Glomerular visceral epithelial cell (primary cell): ENCODE measurements around the gene NCF4.

Experiments
- DNase-seq: peaks from one replicate; pipeline ENCODE4 v3.0.0-alpha.2; 2016; ENCODE audit errors: extremely low spot score

The NCF4 gene

GRCh38 chr22:36894266-36894665 is 33.5 kb downstream of the NCF4 start:
- no peak for DNase-seq

DNA sequence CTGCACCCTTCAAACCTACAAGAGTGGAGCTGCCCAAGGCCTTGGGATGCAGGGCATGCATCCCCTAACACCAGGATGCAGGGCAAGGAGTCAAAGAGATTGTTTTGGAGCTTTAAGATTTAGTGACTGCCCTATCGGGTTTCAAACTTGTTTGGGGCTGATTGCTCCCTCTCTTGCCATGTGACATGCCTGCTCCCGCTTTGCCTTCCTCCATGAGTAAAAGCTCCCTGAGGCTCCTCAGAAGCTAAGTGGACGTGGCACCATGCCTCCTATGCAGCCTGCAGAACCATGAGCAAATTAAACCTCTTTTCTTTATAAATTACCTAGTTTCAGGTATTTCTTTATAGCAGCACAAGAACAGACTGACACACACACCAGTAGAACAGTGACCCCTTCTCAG is 36.8 kb downstream of the NCF4 start:
- no peak for DNase-seq

GRCh38 chr22:36898690-36899089 is 37.9 kb downstream of the NCF4 start:
- DNase-seq: no peak

DNA sequence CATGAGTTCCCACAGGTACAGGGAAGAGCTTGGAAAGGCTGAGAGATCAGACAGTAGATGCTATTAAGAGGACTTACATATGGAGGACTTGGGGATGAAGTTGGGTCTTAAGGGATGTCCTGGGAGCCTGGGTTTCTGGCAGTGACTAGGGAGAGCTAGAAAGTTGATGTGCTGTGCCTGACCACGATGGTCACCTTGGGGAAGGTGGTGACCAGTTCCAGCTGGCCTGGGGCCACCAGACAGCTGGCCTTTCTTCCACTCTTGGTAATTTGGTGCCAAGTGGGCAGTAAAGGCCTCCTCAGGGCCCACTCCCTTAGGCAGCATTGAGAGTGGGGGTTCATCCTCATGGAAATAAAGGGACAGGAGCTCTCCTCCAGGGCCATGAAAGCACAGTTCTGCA is 38.7 kb downstream of the NCF4 start:
- no peak for DNase-seq

- no peak for DNase-seq
Measured at GRCh38 chr22:36900225-36900624, 39.4 kb downstream of the NCF4 start.

DNA sequence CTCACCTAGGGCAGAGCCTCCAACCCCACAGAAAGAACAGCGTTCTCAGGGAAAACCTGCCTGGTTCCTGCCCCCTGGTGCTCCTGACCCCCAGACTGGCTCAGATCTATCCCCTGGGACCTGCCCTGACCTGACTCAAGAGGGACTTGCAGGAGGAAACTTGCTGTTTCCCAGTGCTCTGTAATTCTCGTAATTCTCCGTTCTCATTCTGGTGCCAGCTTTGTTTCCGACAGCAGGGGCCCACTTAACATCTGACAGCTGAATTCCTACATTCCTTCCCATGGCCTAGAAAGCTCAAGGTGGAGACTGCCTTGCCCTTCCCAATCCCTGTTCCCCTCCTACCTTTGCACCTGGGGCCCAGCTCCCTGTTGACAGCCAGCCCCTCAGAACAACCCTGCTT is 40.1 kb downstream of the NCF4 start:
- no peak for DNase-seq

DNA sequence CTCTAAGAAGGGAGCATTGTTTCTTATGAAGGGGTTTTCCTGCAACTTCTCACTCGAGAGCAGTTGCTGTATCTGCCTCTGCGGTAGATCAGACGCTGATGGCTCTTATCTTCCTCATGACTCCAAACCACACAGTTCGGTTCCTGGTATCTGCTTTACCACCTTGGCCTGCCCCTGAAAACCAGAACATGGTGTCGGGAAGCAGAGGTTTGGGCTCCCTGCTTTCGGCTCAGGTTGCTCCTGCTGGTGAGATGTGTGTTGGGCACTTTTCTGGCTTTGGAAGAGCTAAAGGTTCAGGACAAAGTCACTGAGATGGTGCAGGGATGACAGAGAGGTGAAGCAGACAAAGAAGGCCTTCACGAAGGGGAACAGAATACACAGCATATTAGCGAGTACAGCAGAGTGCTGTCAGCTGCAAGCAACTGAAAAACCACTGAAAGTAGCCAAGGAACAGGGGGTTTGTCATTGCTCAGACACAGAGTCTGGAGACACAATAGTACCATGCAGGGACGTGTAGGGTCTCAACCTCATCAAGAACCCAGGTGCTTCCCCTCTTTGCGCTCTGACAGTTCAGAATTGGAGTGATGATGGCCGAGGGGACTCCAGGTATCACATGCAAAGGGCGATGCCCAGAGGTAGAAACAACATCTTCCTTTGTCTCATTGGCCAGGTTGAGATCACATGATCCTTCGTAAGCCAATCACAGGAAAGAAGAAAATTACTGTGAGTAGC is 40.8 kb downstream of the NCF4 start:
- DNase-seq: no peak

DNA sequence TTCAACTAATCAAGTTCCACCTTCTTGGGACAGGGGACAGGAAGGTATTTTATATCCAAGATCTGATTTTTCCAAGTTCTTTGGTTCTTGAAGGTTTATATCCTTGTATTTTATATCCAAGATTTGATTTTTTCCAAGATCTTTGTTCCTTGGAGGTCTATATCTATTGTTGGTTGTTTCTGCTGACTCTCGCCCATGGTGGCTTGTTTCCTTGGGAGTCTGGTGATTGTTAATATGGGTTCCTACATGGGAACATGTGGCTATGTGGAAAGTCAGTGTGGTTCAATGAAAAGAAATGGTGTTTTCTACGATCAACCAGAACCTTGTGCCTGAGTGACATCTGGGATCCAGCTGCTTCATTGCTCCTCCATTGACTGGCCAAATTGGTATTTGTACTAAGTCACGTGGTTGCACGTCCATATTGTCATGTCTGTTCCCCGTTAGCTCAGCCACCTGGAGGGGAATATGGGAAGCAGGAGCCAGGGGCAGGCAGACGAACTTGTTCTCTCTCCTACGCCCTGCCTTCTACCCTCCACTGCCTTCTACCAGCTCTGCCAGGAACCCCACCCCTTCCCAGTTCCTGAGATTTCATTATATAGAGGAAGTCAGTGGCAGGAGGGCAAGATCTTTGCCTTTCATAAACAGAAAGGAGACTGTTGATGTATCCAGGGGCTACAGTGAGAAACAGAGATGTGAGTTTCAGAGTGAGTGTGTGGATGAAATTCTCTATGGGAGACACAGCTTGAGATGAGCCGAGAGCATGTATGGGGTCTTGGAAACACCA is 41.5 kb downstream of the NCF4 start:
- no peak for DNase-seq

- DNase-seq: no peak
Measured at GRCh38 chr22:36904260-36904880, 43.6 kb downstream of the NCF4 start.

- DNase-seq: no peak
Measured at GRCh38 chr22:36907253-36908195, 46.7 kb downstream of the NCF4 start.

DNA sequence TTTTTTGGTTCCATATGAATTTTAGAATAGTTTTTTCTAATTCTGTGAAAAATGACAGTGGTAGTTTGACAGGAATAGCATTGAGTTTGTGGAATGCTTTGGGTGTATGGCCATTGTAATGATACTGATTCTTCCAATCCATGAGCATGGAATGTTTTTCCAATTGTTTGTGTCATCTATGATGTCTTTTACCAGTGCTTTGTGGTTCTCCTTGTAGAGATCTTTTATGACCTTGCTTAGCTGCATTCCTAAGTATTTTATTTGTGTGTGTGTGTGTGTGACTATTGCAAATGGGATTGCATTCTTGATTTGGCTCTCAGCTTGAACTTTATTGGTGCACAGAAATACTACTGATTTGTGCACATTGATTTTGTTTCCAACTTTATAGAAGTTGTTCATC is 49.7 kb downstream of the NCF4 start:
- DNase-seq: no peak

- DNase-seq: no peak
Measured at GRCh38 chr22:36911887-36912661, 51.3 kb downstream of the NCF4 start.

DNA sequence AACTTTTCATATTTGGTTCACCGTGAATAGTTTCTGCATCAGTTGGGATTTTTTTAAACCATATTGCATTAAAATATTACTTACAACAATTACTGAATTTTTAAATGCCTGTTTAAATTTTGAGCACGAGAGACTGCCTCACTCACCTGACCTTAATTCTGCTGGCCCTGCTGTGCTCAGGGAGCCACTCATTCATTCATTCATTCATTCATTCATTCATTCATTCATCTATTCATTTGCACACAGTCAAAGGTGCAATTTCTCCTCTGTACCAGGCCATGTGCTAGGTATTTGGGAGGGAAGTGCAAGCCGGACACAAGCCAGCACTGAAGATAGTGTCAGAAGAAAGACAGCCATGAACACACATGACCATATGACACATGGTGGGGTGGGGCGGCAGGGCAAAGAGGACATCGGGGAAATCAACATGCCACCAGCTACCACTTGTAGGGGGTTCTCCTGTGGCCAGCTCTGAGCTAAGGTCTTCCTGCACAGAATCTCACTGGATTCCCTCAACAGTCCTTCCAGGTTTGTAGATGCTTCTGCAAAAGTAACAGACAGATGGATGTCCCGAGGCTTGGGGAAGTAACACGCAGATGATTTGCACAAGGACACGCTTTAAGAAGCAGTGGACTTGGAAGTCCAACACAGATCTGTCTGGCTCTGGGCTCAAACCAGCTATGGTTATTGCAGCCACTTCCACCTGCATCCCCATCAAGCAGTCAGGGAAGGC is 52.1 kb downstream of the NCF4 start:
- DNase-seq: no peak

DNA sequence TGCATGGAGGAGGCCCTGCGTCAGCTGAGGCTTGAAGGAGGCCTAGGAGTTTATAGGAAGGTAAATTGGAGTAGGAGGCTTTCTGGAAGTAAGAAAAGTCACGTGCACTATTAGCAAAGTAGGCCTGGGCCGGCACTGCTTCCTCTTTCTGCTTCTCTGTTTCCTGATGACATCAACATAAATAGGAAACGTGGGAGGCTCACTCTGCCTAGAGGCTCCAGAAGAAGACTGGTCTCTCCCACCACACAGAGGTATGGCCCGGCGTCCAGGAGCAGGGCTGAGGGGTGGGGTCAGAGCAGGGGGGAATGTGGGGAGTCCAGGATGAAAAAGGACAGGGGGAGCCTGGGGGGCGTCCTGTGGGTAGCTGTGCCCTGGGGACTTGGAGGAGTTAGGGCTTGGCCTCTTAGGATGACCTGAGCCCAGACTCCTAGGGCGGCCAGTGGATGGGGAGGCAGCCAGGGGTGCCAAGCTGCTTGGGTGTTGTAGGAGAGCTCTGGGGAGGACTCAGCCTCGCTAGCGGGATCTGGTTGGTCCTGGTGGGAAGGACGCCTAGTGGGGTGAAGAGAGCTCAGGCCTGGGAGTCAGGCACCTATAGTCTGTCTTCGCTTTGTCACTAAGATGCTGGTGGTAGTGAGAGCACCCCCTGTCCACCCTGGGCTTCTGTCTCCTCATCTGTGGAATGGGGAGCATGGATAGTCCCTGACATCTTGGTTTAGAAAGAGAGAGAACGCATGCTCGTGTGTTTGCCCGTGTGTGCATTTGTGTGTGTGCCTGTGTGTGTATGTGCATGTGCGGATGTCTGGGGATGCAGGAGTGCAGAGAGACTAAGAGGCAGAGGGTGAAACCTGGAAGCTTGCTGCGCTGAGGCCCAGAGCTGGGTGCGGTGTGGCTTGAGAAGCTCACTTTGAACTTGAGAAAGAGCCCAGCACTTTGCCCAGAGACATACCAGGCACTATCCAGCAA is 52.9 kb downstream of the NCF4 start, which contains the start of gene CSF2RB:
Gene CSF2RB, plus strand, starts transcription at position 202 of the 963 bp plus-strand sequence. CDS start 8,580 bp downstream, outside the sequence.
- no peak for DNase-seq

DNA sequence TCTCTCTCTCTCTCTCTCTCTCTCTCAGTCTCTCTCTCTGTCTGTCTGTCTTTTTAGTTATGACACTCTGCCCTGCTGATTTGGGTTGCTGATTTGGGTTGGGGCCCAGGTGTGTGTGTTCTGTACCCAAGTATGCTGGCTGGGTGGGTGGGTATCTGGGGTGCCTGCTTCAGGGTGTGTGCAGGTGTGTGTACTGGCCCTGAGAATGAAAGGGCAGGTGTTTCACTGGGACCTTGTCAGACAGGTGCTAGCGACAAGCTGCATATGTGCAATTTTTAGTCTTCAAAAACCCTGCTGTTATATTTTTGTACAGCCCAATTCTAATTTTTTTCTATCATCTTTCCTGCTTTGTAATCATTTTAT is 53.6 kb downstream of the NCF4 start:
- DNase-seq: no peak

- DNase-seq: no peak
Measured at GRCh38 chr22:36916034-36916433, 55.2 kb downstream of the NCF4 start.

DNA sequence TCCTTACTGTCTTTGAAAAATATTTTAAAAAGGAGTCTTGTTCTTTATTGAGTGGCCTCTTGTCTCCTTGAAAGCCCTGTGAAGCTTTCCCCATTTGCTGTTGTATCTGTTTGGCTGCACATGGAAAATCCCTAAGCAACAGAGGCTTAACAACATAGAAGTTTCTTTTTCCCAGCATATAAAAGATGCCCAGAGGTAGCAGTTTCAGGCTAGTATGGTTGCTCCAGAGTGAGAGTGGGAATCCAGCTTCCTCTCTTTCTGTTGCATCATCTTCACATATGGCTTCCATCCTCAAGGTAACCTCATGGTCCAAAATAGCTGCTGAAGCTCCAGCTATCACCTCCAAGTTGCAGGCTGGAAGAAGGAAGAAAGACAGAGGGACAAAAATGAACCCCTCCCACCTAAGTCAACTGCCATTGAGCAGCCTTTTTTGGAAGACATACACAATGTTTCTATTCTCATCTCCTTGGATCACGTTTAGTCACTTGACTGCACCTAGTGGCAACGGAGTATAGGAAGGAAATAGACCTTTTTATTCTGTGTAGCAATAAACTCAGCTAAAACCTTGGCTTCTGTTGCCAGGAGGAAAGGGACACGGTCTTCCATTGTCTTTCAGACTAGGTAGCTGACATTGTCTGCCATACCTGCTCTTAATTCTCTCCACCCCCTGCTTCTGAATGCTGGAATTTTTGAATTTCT is 57.9 kb downstream of the NCF4 start:
- DNase-seq: no peak

DNA sequence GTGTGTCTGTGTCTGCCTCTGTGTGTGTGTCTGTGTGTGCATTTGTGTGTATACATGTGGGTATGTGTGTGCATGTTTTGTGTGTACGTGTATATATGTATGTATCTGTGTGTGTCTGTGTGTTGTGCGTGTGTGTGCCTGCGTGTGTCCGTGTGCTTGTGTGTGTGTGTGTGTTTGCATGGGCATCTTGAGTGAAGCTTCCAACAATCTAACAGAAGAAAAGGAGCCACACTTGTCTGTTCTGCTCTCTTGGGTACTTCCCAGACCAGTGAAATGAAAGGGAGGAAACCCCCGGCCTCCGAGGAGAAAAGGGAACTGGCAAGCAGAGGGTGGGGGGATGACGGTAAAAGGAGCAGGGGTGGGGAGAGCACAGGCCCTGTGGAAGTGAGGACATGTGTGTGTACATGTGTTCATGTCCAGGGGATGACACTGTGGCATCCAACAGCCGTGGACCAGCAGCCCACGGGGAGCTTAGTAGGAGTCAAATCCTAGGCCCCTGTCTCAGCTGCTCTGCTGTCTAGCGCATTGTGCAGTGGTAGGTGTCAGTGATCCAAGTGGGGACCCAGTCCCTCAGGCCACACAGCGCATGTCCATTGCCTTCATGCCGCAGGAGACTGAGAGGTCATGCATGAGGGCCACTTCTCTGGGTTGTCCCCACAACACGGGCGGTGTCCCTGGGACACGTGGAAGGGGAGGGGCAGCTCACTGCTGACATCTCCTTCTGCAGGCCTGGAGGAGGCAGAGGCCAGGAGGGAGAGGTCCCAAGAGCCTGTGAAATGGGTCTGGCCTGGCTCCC is 60.7 kb downstream of the NCF4 start:
- DNase-seq: no peak
